Suppressor macrophage treated with lipopolysaccharide for 1 hour (primary cell): ENCODE measurements around the gene TUB.

Source experiments
- DNase-seq, 3 donors: peaks; one replicate each; pipeline ENCODE4 v3.0.0-alpha.2; 2020 to 2022

TUB gene

DNA sequence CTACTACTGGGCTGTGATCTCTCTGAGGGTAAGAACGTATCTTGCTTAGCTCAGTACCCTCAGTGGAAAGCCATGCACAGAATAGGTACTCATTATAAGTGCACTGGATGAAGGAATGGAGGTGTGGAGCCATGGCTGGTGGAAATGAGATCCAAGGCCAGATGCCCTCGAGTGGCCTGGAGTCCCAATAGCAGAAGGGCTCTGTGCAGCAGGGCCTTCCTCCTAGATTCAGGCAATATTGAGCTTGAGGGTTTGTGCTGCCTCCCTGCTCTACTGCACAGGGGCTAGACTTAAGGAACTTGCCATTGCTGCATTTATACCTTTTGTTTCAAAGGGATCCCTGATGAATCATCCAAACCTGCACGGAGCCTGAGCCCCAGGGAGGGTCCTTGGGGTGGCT, 33.6 kb upstream of the TUB start:
- no peak for DNase-seq

DNA sequence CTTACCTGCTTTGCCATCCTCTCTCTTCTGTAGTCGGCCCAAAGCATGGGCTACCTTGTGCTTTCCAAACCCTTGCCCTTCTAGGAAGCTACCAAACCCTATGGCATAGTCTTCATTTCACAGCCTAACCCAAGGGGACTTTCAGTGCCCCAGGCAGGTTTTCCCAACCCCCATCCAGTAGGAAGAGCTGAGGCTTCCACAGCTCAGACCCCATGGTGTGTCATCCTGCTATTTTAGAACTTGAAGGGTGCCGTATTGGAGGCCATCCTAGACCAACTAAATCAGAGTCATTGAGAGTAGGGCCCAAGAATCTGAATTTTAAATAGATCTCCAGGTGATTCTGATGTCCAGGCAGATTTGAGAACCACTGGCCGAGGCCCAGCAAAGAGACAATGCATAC, 31.9 kb upstream of the TUB start:
- DNase-seq: no peak

DNA sequence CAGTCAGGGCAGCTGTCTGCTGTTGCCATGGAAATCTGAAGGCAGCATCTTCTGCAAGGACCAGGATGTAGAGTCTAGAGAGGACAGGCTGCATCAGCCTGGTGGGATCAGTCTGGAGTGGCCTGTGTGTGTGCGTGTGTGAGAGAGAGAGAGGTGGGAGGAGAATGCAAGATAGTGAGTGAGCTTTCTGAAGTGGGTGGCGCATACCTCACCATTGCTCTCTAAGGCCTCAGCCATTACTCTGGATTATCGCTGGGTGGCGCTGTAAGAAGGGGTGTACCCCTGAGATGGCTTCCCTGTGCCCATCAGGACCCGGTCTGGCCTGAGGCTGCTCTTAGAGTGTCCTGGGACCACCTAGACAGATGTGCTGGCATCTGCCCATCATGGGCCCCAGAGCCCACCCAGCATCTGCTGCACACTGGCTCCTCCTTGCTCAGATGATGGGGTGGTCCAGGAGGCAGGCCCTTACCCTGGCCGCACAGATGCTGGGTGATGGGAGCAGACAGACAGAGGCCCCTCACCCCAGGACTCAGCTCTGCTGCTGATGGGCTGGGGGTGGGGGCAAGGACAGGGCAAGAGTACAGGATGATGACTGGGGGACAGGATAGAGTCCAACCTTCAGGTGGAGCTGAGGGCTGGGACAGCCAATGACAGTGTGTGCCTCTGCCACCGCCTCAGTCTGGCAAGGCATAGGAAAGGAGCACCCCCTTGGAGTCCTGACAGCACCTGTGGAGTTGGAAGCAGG, 25.7 kb upstream of the TUB start:
- no peak for DNase-seq

DNA sequence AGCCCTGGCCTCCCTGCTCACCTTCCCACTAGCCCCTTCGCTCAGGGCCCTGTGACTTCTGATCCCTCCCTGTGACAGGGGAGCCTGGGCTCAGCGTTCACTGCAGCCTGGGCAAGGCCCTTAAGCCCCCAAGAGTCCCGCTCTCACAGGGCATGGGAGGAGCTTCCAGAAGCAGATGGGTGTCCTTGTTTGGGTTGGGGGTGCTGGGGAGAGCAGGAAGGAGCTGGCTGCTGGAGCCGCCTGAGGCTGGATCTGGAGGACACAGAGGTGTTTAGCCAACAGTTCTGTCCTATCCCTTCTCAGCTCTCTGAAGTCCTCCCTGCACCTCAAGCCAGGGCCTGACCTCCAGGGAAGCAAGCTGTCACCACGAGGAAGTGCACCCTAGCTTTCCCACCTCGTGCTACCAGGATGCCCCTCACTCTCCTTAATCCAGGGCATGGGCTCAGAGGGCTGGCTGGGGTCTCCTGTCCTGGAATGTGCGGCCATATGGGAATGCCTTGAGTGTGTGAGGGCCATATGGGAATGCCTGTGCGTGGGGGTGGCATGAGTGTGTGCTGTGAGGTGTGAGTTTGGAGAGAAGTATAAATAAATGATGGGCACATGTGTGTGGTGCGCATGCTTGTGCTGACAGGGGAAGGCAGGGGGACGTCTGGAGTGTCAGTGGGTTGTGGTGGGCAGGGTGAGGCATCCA, 25.0 kb upstream of the TUB start:
- no peak for DNase-seq

DNA sequence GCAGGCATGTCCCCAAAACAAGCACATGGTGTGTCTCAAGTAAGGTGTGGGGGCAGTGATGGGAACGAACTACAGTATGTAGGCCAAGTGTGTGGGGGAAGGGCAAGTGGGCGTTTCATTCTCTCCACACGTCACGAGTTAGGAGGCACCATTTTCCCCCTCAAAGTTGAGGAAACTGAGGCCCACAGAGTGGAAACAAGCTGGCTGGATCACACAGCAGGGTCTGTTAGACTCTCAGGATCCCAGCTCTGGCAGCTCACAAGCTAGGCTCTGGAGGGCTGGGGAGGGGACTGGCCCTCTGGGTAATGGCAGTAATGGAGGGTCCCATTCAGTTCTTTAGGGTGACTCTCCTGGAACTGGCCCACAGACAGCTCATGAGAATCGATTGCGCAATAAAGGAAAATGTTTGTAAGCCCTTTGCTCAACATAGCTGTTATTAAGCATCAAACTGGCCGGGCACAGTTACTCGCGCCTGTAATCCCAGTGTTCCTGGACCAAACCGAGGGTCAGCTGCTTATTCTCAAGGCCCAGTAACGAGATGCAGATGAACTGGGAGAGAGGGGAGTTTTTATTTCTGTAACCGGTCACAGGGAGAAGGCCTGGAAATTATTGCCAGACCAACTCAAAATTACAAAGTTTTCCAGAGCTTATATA, 24.1 kb upstream of the TUB start:
- peak; percentile 48 to 61 (median 49) for DNase-seq

DNA sequence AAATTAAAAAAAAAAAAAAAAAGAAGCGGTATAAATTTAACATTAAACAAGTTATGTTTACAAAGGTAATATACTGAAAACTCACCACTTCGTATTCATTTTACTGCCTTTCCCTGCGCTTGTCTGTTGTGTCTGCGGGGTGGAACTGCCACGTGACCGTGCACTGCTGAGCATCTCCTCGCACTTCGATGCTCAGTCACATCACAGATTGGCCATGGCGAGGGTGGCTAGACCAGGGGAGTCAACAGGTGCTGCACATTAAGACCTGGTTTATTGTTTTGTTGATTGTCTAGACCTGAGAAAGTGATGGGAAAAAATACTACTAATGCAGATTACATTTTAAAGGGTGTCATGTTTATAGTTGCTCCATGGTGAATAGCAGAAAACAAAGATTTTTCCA, 22.8 kb upstream of the TUB start:
- no peak for DNase-seq

DNA sequence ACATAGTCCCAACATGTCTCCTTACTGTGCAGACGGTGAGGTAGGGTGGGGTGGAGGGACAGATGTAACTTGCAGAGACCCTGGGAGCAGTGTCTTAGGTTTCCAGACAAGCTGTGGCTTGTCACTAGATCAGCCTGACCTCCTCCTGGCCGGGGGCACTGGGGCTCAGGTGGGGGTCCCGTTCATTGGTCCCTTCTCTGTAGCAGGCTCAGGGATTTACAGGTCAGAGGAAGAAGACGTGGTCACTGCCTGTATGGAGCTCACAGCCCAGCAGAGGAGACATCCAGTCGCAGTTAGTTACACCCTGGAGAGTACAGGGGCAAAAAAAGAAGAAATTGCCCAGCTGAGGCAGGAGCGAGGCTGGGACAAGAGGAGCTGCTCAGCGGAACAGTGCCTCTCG, 22.0 kb upstream of the TUB start:
- DNase-seq: no peak

DNA sequence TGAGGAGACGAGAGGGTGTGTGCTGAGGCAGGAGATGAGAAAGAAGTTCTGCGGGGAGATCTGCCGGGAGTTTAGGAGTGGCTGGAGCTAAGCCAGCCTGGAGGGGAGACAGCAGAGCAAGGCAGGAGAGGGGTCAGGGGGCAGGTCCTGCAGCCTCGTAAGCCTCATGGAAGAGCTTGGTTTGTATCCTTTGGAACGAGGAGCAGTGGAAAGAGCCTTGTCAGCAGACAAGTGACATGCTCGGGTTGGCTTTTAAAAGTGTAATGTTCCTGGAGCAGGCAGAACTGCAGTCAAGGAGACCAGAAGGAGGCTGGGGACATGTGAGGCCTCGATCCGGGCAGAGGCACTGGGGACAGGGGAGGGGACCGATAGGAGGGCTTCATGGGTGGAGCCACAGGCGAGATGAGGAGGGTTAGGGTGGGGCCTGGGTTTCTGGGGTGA, 21.4 kb upstream of the TUB start:
- DNase-seq: no peak

DNA sequence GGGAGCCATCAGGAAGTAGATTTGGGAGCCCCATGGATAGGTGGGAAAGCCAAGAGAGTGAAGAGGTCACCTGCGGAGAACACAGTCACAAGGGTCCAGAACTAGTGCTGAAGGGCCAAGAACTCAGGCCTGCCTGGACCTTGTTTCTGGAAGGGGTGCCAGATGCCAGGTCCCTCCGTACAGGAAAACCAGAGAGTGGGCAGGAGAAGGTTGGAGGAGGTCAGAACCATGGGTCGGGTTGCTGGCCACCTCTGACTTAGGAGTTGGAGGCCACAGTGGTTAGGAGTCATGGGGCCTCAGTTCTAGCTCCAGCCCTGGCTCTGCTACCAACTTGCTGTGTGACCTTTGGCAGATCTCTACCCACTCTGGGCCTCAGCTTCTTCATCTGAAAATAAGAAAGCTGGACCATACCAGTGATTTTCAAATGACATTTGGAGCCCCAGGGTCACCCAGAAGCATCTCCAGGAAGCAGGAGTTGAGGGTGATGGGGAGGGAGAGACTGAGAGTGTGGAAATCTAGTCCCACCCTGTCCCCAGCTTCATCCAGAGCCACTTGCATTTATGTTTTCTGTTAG, 20.8 kb upstream of the TUB start:
- DNase-seq: no peak

DNA sequence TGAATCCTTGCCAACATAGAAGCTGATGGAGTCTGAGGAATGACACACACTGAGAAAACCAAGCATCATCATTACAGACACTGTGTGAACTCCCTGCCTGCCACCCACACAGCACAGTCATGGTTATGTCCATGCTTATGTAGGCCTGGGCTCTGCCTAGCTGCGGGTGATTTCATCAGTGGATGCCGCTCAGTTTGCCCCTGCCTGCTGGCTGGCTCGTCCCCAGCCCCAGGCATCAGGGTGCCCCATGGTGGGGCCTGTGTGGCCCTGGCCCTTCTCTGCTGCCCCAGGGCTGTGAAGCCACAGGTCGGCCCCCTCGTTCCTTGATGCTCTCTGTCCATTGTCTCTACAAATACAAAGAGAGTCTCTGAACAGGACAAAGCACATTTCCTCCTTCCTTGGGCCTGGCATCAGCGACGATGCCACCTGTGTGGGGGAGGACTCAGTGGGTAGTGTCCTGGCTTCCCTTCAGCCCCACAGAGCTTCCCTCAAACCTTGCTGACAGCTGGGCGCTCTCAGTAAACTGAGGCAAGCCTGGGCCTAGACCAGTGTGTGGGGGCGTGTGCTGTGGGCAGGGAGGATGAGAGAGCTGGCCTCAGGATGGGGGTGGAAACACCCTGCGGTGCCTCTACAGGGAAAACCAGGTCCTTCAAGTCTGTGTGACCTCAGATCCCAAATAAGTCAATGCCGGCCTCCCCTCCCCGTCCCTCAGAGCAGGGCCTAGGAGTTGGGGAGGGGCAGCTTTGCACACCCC, 20.0 kb upstream of the TUB start:
- DNase-seq: peak; percentile 16 to 54 (median 38)

DNA sequence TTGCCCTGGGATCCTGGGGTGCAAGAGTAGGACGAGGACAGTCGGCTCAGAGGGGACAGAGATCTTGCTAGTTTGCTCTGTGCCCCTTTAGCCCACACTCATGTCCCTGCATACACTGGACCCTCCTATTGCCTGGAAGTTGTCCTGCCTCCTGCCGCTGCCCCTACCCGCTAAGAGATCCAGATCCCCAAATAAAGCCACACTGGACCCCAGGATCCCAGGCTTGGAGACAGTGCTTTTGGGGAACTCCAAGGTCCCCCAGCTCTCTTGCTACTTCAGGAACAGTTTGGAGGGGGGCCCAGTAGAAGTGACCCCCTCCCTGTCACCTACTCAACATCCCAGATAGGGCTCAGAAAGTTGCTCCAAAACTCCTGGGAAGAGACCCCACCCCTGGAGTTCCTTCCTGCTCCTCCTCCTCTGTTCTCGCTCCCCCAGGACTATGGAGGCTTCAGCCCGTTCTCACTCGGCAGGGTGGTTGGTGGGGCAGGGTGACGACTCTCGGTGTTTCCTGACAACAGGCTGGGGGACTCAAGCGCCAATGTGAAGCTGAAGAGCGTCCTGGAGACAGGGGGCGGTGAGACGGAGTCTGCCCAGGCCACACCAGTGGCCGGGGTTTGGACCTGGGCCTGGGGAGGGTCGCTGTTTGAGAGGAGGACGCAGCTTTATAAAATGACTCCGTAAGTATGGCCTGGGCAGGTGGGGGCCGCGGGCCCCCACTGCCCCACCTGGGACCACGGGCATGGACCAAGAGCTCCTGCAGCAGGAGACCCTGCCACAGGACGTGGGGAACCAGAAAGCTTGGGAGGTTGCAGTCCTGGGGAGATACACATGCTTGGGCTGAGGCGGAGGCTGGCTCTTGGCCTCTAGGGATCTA, 19.2 kb upstream of the TUB start:
- no peak for DNase-seq

DNA sequence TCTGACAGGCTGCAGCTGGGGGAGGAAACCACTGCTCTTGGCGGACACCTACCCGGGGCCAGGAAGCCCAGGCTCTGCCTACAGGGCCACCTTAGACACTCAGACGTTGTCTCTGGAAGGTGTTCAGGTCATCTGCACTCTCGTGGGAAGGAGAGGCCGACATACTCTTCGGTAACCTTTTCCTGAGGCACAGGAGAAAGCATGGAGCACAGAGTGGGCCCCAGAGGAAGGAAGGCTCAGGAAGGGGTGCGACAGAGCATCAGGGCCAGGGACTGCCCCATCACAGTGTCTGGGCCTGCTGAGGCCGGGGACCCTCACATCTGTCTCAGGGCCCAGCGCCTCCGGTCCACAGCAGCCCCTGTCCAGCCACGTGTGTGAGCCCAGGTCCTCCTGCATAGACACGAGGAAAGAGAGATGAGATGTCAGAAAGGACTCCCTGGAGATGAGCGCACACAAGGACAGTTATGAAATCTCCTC, 18.2 kb upstream of the TUB start:
- DNase-seq: no peak

DNA sequence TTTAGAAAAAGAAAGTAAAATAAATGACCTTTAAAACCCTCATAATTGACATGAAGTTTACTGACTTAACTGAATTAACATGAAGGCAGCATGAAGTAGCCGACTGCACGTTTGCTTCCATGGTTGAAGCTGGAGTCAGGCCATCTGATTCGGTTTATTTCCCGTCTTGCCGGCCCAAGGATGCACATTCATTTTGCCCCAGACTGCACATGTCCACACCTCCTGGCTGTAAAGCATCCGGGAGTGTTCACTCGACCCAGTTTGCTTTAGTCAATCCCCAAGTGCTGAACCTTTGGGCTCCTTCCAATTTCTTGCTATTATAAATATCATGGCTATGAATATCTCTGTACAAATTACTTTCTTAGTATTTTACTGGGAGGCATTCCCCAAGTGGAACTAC, 17.7 kb upstream of the TUB start:
- DNase-seq: no peak

DNA sequence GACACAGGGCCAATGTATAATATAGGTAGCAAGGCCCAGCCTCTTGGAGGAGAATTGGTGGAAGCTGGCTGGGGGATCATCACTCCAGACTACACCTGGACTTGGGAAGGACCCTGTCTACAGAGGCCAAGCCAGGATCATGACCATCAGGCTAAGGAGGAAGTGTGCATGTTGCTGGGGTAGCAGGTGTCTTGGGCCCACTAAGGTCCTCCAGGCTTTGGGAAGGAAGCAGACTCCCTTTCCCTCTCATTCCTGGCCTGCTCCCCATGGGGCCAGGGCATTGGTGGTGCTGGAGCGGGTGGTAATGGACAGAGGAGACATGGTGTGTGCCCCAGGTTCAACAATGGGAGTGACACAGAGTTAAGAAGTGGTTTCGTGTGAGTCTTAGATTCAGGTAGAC, 16.0 kb upstream of the TUB start:
- DNase-seq: no peak

DNA sequence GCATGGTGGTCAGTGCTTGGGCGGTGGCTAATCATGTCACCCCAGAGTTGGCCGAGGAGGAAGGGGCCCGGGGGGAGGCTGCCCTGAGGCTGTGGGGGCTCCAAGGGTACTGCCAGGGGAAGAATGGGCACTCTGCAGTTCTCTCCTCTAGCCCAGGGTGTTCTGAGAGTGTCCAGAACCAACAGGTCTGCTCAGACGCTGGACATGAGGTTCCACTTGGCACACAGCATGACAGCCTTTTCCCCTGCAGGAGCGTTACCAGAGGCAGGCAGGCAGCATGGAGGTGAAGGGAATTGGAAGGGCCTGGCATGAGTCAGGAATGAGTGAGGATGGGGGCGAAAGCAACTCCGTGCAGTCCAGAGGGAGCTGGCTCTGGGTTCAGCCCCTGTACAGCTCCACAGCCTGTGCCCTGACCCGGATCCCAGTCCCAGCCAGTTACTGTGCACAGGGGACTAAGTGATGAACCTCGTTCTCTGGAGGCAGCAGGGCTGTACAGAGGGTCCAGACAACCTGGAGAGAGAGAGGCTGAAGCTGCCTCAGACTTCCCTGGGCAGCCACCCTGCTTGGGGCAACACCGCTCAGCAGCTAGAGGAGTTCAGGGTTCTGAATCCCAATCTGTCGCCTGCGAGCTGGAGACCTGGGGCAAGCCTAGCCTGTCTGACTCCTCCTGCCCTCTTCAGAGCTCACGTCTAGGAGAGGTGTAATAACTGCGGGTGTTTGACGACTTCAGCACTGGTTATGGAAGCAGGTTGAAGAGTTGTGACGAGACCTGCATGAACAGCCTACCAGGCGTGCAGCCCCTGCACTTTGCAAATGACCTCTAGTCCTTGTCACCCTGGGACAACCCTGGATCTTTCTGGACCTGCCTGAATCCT, 14.7 kb upstream of the TUB start:
- no peak for DNase-seq

DNA sequence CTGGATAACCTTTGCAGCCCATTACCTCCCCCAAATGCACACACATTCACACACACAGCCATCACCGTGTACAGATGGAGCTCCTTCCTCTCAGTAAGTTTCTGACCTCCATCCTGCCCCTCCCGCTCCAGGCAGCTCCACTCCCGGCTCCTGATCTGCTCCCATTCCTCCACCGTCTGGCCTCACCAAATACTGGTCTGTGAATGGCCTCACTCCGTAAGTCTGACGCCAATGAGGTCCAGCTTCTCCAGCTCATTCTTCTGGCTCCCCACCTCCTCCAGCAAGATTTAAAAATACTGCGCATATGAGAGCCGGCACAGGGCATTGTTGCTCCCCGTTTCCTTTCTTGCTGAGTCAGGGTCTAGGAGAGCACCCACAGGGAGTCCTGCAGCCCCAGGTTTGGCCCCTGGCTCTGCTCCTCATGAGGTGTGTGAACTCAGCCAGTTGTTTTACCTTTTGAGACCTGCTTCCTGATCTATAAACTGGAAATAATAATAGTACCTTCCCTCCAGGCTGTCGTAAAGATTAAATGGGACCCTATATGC, 14.0 kb upstream of the TUB start:
- DNase-seq: no peak

DNA sequence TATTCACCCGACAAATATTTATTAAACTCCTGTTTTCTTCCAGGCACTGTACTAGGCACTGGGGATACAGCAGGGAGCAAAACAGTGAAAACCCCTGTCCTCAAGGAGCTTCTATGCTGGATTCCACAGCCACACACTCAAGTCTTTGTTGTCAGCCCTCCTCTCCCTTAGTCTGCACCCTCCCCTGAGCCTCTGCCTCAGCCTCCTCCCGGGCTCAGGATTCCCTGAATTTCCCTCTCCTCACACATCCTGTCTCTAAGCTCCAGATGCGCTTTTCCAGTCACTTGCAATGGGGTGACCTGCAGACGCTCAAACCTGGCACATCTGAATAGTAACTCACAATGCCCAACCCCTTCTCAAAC, 13.5 kb upstream of the TUB start:
- DNase-seq: no peak

DNA sequence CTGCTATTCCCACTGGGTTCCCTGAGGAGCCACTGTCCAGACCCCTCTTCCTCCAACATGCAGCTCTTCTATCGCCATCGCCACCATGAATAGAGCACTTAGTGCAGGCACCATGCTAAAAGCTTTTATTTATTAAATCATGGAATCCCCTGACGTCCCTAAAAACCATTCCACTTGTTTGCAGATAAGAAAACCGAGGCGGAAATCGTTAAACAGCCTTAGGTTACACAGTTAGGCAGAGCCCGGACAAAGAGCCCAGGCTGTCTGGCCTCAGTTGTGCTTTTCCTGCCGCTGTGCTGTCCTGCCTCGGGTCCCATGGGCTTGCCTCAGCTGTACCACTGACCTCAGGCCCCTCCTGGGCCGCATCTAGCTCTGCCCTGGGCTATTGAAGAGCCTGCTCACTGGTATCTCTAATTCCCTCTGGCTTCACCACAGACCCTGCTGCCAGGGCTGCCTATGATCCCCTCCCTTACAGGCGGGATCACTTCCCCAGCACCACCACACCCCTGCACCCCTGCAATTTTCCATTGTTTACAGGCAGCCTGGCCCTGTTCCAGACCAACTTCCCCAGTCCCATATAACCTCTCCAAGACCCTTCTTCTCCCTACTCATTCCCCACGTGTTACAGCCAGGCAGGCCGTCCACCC, 13.0 kb upstream of the TUB start:
- no peak for DNase-seq

DNA sequence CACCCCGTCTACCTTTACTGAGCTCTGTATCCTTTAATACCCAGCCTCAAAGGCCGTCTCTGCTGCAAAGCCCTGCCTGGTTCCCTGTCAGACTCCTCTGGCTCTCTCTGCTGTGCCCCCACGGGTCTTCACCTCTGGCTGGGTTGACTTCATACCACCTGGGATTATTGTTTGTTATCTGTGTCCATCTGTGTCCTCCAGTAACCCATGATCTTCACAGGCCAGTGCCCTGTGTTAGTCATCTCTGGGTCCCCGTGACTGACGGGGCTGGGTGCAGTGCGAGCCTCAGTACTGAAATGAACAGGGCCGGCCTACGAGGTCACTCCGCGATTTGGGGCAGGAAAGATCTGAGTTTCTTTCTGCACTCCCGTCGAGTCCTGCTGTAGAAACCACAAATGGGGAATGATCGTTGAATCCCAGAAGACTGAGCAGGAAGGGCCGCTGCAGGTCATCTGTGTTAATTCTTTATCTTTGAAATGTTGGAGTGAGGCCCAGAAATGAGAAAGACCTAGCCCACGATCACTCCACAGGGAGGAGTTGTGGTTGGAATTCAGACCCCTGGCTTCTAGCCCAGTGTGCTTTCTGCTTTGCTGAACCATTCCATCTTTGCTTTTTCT, 12.3 kb upstream of the TUB start:
- DNase-seq: no peak

DNA sequence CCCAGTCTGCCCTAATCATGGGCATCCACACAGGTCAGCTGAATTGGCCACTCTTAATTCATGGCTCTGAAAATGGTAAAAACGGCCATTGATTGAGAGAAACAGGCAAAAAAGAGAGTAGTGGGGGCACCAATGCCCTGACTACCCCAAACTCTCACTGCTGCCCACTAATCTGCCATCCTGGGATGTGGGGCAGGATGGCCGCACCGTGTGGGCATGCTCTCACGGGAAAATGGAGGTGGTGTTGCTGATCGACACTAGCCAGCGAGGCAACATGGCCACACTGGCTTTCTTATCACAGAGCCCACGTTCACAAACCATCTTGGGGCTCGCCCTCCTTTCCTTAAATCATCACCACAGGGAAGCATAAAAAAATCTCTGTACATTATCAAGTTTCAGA, 11.2 kb upstream of the TUB start:
- no peak for DNase-seq
